Left ventricle myocardium inferior (tissue), 1 donor: ENCODE measurements around the gene TRAF1. TPM values are rescaled to one million over a fixed set of nuclear protein-coding genes. Genes with fewer than 3 reads are reported as not detected.

Source experiments
- DNase-seq: peaks from one replicate; pipeline ENCODE4 v3.0.0-alpha.2; 2020
- H3K27ac ChIP-seq: fragments of 200-600 bp; replicated peaks from 2 replicates; pipeline ENCODE4 v1.8.0; 2021
- H3K27me3 ChIP-seq: fragments of 200-600 bp; 2 replicates; pipeline ENCODE4 v1.8.0; 2021; ENCODE audit warnings: low read depth
- H3K36me3 ChIP-seq: fragments of 200-600 bp; 2 replicates; pipeline ENCODE4 v1.8.0; 2021
- H3K4me1 ChIP-seq: fragments of 200-600 bp; 2 replicates; pipeline ENCODE4 v1.8.0; 2021
- H3K4me3 ChIP-seq: fragments of 200-600 bp; 2 replicates; pipeline ENCODE4 v1.8.0; 2021; ENCODE audit warnings: mild to moderate bottlenecking, moderate library complexity
- H3K9me3 ChIP-seq: fragments of 200-600 bp; replicated peaks from 2 replicates; pipeline ENCODE4 v1.8.0; 2021
- CTCF ChIP-seq: fragments of 200-600 bp; IDR thresholded peaks from 2 replicates; pipeline ENCODE4 v1.8.0; 2021; ENCODE audit warnings: antibody characterized with exemption, mild to moderate bottlenecking, borderline replicate concordance
- intact Hi-C: fragments of 100-400 bp; cut with micrococcal nuclease; formaldehyde crosslinking; loops from one replicate; pipeline ENCODE4 v1.11.0; 2022
- total RNA-seq: library from RNA; stranded (reverse); fragmentation: NEBNext Ultra II Directional; extraction: Animal tissue kit (Norgen Biotek cat#: 25700); gene quantifications from one replicate; pipeline ENCODE4 v1.2.1, GENCODE V29; 2021
- donor health status: DM: no; HTN: yes; CAD: no; lungs with severe emphysema.

The TRAF1 gene
- total RNA-seq, 1 donor from 2014 or later = 2.6 TPM

DNA sequence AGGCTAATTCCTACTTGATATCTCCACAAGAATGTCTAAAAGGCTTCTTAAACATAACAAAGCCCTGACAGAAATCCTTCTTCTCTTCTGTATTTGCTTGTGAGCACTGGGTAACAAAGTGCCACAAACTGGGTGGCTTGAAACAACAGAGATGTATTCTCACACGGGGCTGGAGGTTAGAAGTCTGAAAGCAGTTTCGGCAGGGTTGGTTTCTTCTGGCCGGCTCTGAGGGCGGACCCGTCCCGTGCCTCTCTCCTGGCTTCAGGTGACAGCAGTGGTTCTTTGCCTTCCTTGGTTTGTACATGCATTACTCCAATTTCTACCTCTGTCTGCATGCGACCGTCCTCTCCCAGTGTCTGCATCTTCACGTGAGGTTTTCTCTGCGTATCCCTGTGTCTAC lies 14.0 kb upstream of the TRAF1 start:
- intact Hi-C loops = no loop called here
- no peak for DNase-seq
- Histone ChIP-seq H3K4me3 (no peak overlapping the region), H3K27me3 (no peaks in the 10 kb centered on the region), H3K9me3 (no peaks in the 10 kb centered on the region), H3K27ac (no peak overlapping the region), H3K4me1 (peaks cover 22% of the 10 kb centered on the region), H3K36me3 (no peaks in the 10 kb centered on the region)
- no peak for TF ChIP-seq CTCF

DNA sequence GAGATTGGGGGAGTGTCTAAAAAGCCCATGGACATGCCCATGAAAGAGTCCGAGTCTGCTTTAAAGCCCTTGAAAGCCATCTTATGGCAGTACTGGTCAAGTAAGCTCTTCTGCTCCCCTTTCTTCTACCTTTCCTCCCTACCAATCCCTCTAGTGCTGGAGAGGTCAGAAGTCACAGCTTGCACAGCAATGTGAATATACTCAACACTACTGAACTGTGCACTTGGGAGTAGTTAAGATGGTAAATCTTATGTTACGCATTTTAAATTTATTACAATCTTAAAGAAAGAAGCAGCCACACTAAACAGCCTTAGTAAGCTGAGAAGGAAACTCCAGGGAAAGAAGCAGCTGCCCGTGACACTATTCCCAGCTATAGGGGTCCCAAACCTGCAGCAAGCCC lies 12.3 kb upstream of the TRAF1 start:
- H3K4me3 ChIP-seq = no peak overlapping the region
- intact Hi-C loops = loop anchor here (10.0 kb wide), 1 partner anchor 184 kb away; no protein-coding TSS in a partner anchor
- H3K4me1 ChIP-seq = peaks cover 38% of the 10 kb centered on the region
- H3K36me3 ChIP-seq = no peaks in the 10 kb centered on the region
- H3K27ac ChIP-seq = peak overlapping the region; percentile 92
- no peak for DNase-seq
- no peaks in the 10 kb centered on the region for H3K27me3 ChIP-seq
- H3K9me3 ChIP-seq = no peaks in the 10 kb centered on the region
- TF ChIP-seq CTCF = no peak

DNA sequence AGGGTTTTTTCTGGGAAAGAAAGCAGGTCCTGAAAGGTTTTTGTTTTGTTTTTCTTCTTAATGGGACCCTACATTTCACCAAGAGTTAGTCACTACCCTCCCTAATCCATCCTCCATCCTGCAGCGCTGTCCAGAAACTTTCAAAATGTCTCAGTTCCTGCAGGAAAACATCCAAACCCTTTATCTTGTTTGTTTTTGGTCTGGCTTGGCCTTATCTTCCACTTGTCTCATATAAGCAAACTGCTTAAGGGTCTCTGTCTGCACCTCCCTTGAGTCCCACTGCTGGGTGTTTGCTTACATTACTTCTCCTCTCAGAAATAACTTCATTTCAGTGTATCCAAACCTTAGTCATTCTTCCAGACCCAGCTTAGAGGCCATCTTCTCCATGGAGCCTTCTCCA lies 11.0 kb upstream of the TRAF1 start:
- H3K4me1 ChIP-seq = peaks cover 46% of the 10 kb centered on the region

DNA sequence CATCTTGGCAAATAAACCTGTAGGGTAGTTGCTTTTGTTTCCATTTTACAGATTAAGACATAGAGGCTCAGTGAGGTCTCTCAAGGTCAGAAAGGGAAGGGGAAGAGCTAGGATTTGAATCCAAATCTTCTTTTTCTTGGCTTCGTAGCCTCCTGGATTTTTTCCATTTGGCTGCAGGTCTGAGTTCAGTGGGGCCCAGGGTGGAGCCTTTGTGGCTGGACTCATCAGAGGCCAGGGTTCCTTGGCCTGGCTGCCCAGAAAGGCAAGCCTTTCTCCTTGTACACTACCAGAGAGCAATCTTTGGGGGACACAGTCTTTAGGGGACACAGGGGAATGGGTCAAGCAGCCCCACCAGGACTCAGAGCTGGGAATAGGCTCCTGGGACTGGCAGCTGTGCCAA lies 10.5 kb upstream of the TRAF1 start:
- peak; percentile 34 for DNase-seq
- Histone ChIP-seq H3K4me3 (no peak overlapping the region), H3K27ac (peak overlapping the region; percentile 92), H3K27me3 (no peaks in the 10 kb centered on the region), H3K36me3 (no peaks in the 10 kb centered on the region), H3K4me1 (peaks cover 46% of the 10 kb centered on the region), H3K9me3 (no peaks in the 10 kb centered on the region)
- no peak for TF ChIP-seq CTCF
- intact Hi-C loops = loop anchor here (10.0 kb wide), 1 partner anchor 182 kb away; no protein-coding TSS in a partner anchor

More for the DNA sequence above, 11.0 kb upstream of the TRAF1 start:
- H3K9me3 ChIP-seq = no peaks in the 10 kb centered on the region
- H3K27ac ChIP-seq = peak overlapping the region; percentile 92
- no peaks in the 10 kb centered on the region for H3K36me3 ChIP-seq
- intact Hi-C loops = loop anchor here (10.0 kb wide), 1 partner anchor 183 kb away; no protein-coding TSS in a partner anchor
- H3K27me3 ChIP-seq = no peaks in the 10 kb centered on the region
- TF ChIP-seq CTCF = no peak
- no peak overlapping the region for H3K4me3 ChIP-seq
- DNase-seq = no peak

DNA sequence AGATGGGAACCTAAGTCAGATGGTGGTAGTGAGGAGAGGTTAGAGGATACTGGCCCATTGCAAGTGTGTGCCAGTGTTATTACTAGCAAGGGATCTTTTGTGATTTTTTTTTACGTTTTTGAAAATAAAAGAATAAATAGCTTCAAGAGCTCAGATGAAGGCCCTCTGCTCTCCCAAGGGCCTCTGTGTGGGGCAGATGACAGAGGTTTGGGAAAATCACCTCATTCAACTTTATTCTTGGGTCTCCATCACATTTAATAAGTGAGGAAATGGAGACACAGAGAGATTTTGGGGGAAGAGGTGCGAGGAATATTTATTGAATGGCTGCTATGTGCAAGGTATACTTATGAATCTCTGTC lies 10.1 kb upstream of the TRAF1 start:
- H3K4me1 ChIP-seq = peaks cover 50% of the 10 kb centered on the region
- no peaks in the 10 kb centered on the region for H3K27me3 ChIP-seq
- TF ChIP-seq CTCF = no peak
- no peaks in the 10 kb centered on the region for H3K9me3 ChIP-seq
- H3K36me3 ChIP-seq = no peaks in the 10 kb centered on the region
- intact Hi-C loops = loop anchor here (10.0 kb wide), 1 partner anchor 182 kb away; no protein-coding TSS in a partner anchor
- H3K4me3 ChIP-seq = no peak overlapping the region
- H3K27ac ChIP-seq = peak overlapping the region; percentile 92
- DNase-seq = no peak
